CD4-positive, CD25-positive, alpha-beta regulatory T cell (primary cell): Measurements from ENCODE around the gene CD82. TPM values are rescaled to one million over a fixed set of nuclear protein-coding genes. Genes with fewer than 3 reads are reported as not detected.
A peak's percentile ranks its signal among the peaks of the same experiment; 100 is the strongest.
"Not testable (repeated sequence)": the region's sequence is repeated elsewhere in the genome, so short reads cannot be mapped to it uniquely, and the experiment has no call there.

Experiments used
- ATAC-seq, 2 donors: fragments of 150-1000 bp; cut with Tn5 transposase; one replicate each; pipeline ENCODE4 v1.10.0; 2021; ENCODE audit warnings: low read depth in 2 of 2, moderate number of reproducible peaks in 2 of 2, moderate library complexity in 1 of 2
- DNase-seq, 3 donors: peaks; one replicate each; pipeline versions ENCODE4 v3.0.0 to v3.0.0-alpha.2; 2012 to 2022; ENCODE audit warnings: mixed read lengths in 1 of 3
- H3K27ac ChIP-seq: one replicate; pipeline ENCODE4 v1.7.0; 2013; ENCODE audit warnings: mild to moderate bottlenecking, low read length; ENCODE audit not compliant: insufficient read depth, poor library complexity, severe bottlenecking
- H3K27me3 ChIP-seq: one replicate; pipeline ENCODE4 v1.7.0; 2013; ENCODE audit warnings: low read length; ENCODE audit not compliant: control insufficient read depth, insufficient read depth
- H3K36me3 ChIP-seq: one replicate; pipeline ENCODE4 v1.7.0; 2013; ENCODE audit warnings: mild to moderate bottlenecking, low read length, moderate library complexity; ENCODE audit not compliant: control insufficient read depth, insufficient read depth
- H3K4me1 ChIP-seq: 2 replicates; pipeline ENCODE4 v1.7.0; 2013; ENCODE audit warnings: mild to moderate bottlenecking, low read length; ENCODE audit not compliant: insufficient read depth, control insufficient read depth, poor library complexity, severe bottlenecking
- H3K4me3 ChIP-seq: one replicate; pipeline ENCODE4 v1.7.0; 2013; ENCODE audit warnings: low read depth, mild to moderate bottlenecking, low read length, moderate library complexity
- H3K9me3 ChIP-seq, 2 experiments: 1 replicate in 1 of 2; 2 replicates in 1 of 2; pipeline ENCODE4 v1.7.0; 2013; ENCODE audit warnings: low read length in 2 of 2, mild to moderate bottlenecking in 1 of 2, moderate library complexity in 1 of 2; ENCODE audit not compliant: control insufficient read depth in 2 of 2
- H3K27ac Mint-ChIP-seq, 3 donors: one replicate each; pipeline ENCODE4 v1.8.0; 2020 to 2022; ENCODE audit warnings: mild to moderate bottlenecking in 3 of 3, mixed read lengths in 3 of 3, moderate library complexity in 2 of 3
- H3K27me3 Mint-ChIP-seq: one replicate; pipeline ENCODE4 v1.8.0; 2022; ENCODE audit warnings: mild to moderate bottlenecking, mixed read lengths
- H3K36me3 Mint-ChIP-seq: one replicate; pipeline ENCODE4 v1.8.0; 2020; ENCODE audit warnings: mixed read lengths
- H3K4me1 Mint-ChIP-seq, 4 donors: one replicate each; pipeline ENCODE4 v1.8.0; 2020 to 2022; ENCODE audit warnings: mixed read lengths in 4 of 4, mild to moderate bottlenecking in 1 of 4
- H3K4me3 Mint-ChIP-seq, 4 donors: one replicate each; pipeline ENCODE4 v1.8.0; 2020 to 2022; ENCODE audit warnings: mild to moderate bottlenecking in 4 of 4, mixed read lengths in 4 of 4, moderate library complexity in 3 of 4
- H3K9me3 Mint-ChIP-seq, 7 donors: one replicate each; pipeline ENCODE4 v1.8.0; 2020 to 2022; ENCODE audit warnings: mixed read lengths in 7 of 7, mild to moderate bottlenecking in 3 of 7, moderate library complexity in 2 of 7
- polyA plus RNA-seq, 4 donors: library from polyadenylated mRNA; unstranded; fragments of 300-500 nt; fragmentation: Illumina TruSeq; gene quantifications; one replicate each; pipeline ENCODE4 v1.2.3, GENCODE V29; 2021
- total RNA-seq: library from RNA; stranded (reverse); gene quantifications from one replicate; pipeline ENCODE4 v1.2.3, GENCODE V29; 2022

The CD82 gene
- total and polyA plus RNA-seq, 5 donors from 2014 or later, result 81.0 to 167 (median 132) TPM

GRCh38 chr11:44537679-44538078, 27.8 kb upstream of the CD82 start:
- no peaks in the 10 kb centered on the region for H3K36me3 Mint-ChIP-seq
- H3K9me3 ChIP-seq, result no peaks in the 10 kb centered on the region
- H3K4me3 ChIP-seq, result no peak overlapping the region
- no peak overlapping the region for H3K27ac ChIP-seq
- H3K4me1 ChIP-seq, result no peaks in the 10 kb centered on the region
- H3K36me3 ChIP-seq, result no peaks in the 10 kb centered on the region
- H3K4me1 Mint-ChIP-seq, result peaks cover 0 to 3% (median 0%) of the 10 kb centered on the region in 4 donors
- H3K27me3 ChIP-seq, result no peaks in the 10 kb centered on the region
- H3K27ac Mint-ChIP-seq, result no peak overlapping the region
- no peaks in the 10 kb centered on the region for H3K9me3 Mint-ChIP-seq
- DNase-seq (no peak), ATAC-seq (no peak)
- no peak overlapping the region for H3K4me3 Mint-ChIP-seq
- no peaks in the 10 kb centered on the region for H3K27me3 Mint-ChIP-seq

GRCh38 chr11:44538375-44539054, 26.9 kb upstream of the CD82 start:
- ATAC-seq, result peak; percentile 76 to 80
- DNase-seq, result peak; percentile 49 to 70 (median 60)
- no peaks in the 10 kb centered on the region for H3K27me3 Mint-ChIP-seq
- H3K9me3 ChIP-seq, result no peaks in the 10 kb centered on the region
- no peaks in the 10 kb centered on the region for H3K9me3 Mint-ChIP-seq
- H3K4me3 Mint-ChIP-seq, result no peak overlapping the region
- H3K27me3 ChIP-seq, result no peaks in the 10 kb centered on the region
- no peaks in the 10 kb centered on the region for H3K4me1 ChIP-seq
- H3K27ac ChIP-seq, result no peak overlapping the region
- no peaks in the 10 kb centered on the region for H3K36me3 ChIP-seq
- peaks cover 0 to 3% (median 0%) of the 10 kb centered on the region in 4 donors for H3K4me1 Mint-ChIP-seq
- H3K4me3 ChIP-seq, result no peak overlapping the region
- no peaks in the 10 kb centered on the region for H3K36me3 Mint-ChIP-seq
- H3K27ac Mint-ChIP-seq, result no peak overlapping the region

- DNase-seq, result no peak
- Histone ChIP-seq H3K36me3 (no peaks in the 10 kb centered on the region), H3K4me1 (no peaks in the 10 kb centered on the region), H3K4me3 (no peak overlapping the region), H3K27me3 (no peaks in the 10 kb centered on the region), H3K27ac (no peak overlapping the region), H3K9me3 (no peaks in the 10 kb centered on the region)
- no peak for ATAC-seq
- Mint-ChIP-seq H3K4me1 (peaks cover 0 to 3% (median 0%) of the 10 kb centered on the region in 4 donors), H3K4me3 (no peak overlapping the region), H3K36me3 (no peaks in the 10 kb centered on the region), H3K9me3 (no peaks in the 10 kb centered on the region), H3K27ac (no peak overlapping the region), H3K27me3 (no peaks in the 10 kb centered on the region)
These were observed 25.5 kb upstream of the CD82 start for GRCh38 chr11:44539971-44540370.

- Histone ChIP-seq H3K4me3 (no peak overlapping the region), H3K9me3 (no peaks in the 10 kb centered on the region), H3K27me3 (no peaks in the 10 kb centered on the region), H3K36me3 (no peaks in the 10 kb centered on the region), H3K4me1 (no peaks in the 10 kb centered on the region), H3K27ac (no peak overlapping the region)
- Mint-ChIP-seq H3K4me1 (peaks cover 0 to 3% (median 0%) of the 10 kb centered on the region in 4 donors), H3K36me3 (no peaks in the 10 kb centered on the region), H3K4me3 (no peak overlapping the region), H3K9me3 (peaks cover 0 to 1% (median 0%) of the 10 kb centered on the region in 7 donors), H3K27ac (no peak overlapping the region), H3K27me3 (no peaks in the 10 kb centered on the region)
- no peak for ATAC-seq
- DNase-seq, result no peak
These were observed 24.8 kb upstream of the CD82 start for GRCh38 chr11:44540667-44541066.

GRCh38 chr11:44542372-44542771, 23.1 kb upstream of the CD82 start:
- peaks cover 0 to 1% (median 0%) of the 10 kb centered on the region in 7 donors for H3K9me3 Mint-ChIP-seq
- no peak for ATAC-seq
- DNase-seq, result no peak

GRCh38 chr11:44546984-44547383, 18.5 kb upstream of the CD82 start:
- H3K27ac Mint-ChIP-seq, H3K4me1 Mint-ChIP-seq, H3K9me3 Mint-ChIP-seq, H3K9me3 ChIP-seq, H3K27ac ChIP-seq, H3K27me3 ChIP-seq, H3K4me3 ChIP-seq, ATAC-seq, DNase-seq, H3K36me3 ChIP-seq, H3K4me1 ChIP-seq, H3K27me3 Mint-ChIP-seq, H3K4me3 Mint-ChIP-seq, H3K36me3 Mint-ChIP-seq: not testable (repeated sequence)

More at GRCh38 chr11:44542372-44542771, 23.1 kb upstream of the CD82 start:
- Mint-ChIP-seq H3K4me3 (no peak overlapping the region), H3K36me3 (no peaks in the 10 kb centered on the region), H3K4me1 (peaks cover 0 to 3% (median 0%) of the 10 kb centered on the region in 4 donors), H3K27me3 (no peaks in the 10 kb centered on the region), H3K27ac (no peak overlapping the region)
- H3K9me3 ChIP-seq, result no peaks in the 10 kb centered on the region
- H3K4me3 ChIP-seq, result no peak overlapping the region
- no peaks in the 10 kb centered on the region for H3K4me1 ChIP-seq
- no peak overlapping the region for H3K27ac ChIP-seq
- H3K36me3 ChIP-seq, result no peaks in the 10 kb centered on the region
- H3K27me3 ChIP-seq, result no peaks in the 10 kb centered on the region

GRCh38 chr11:44547534-44547933, 17.9 kb upstream of the CD82 start:
- H3K27ac Mint-ChIP-seq, H3K36me3 ChIP-seq, H3K4me3 Mint-ChIP-seq, H3K4me1 Mint-ChIP-seq, H3K27me3 Mint-ChIP-seq, H3K27ac ChIP-seq, H3K36me3 Mint-ChIP-seq, H3K9me3 ChIP-seq, DNase-seq, H3K4me3 ChIP-seq, H3K9me3 Mint-ChIP-seq, H3K4me1 ChIP-seq, H3K27me3 ChIP-seq, ATAC-seq: not testable (repeated sequence)

- H3K4me3 Mint-ChIP-seq, result no peak overlapping the region
These were observed 17.3 kb upstream of the CD82 start for GRCh38 chr11:44548032-44548695.

More at GRCh38 chr11:44548032-44548695, 17.3 kb upstream of the CD82 start:
- Histone ChIP-seq H3K4me1 (no peaks in the 10 kb centered on the region), H3K27ac (no peak overlapping the region), H3K27me3 (peaks cover 5% of the 10 kb centered on the region), H3K4me3 (no peak overlapping the region), H3K9me3 (peaks cover 0 to 4% of the 10 kb centered on the region in 2 experiments), H3K36me3 (no peaks in the 10 kb centered on the region)
- no peaks in the 10 kb centered on the region for H3K27me3 Mint-ChIP-seq
- H3K27ac Mint-ChIP-seq, result no peak overlapping the region
- peaks cover 0 to 2% (median 0%) of the 10 kb centered on the region in 4 donors for H3K4me1 Mint-ChIP-seq
- ATAC-seq (no peak), DNase-seq (no peak)
- H3K9me3 Mint-ChIP-seq, result peaks cover 0 to 6% (median 2%) of the 10 kb centered on the region in 7 donors
- H3K36me3 Mint-ChIP-seq, result peaks cover 5% of the 10 kb centered on the region
